22Rv1 (cell line): ENCODE results near the gene ZNF574.

ENCODE experiments used
- H3K27ac ChIP-seq: fragments of 450-650 bp; 2 replicates; pipeline ENCODE4 v1.5.1; 2017
- CTCF ChIP-seq: fragments of 450-650 bp; IDR thresholded peaks from 2 replicates; pipeline ENCODE4 v1.5.1; 2017; ENCODE audit warnings: mild to moderate bottlenecking
- ZFX ChIP-seq: fragments of 450-650 bp; IDR thresholded peaks from 2 replicates; pipeline ENCODE4 v1.6.1; 2017; ENCODE audit warnings: antibody characterized with exemption, borderline replicate concordance

Gene ZNF574

DNA sequence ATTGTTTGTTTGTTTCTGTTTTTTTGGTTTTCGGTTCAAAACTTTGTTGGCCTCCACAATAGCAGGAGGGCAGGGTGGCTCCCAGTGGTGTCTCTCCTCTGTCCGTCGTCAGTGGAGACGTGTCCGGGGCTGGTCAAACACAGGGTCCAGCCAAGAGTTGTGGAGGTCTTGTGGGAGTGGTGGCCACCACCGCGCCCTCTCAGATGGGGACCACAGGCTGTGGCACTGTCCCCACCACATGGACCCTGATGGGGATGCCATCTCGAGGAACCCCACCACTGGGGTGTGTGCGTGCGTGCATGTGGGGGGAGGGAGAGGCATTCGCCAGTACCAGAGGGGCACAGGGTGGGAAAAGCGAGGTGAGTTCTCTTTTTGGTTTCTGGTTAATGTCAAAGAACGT lies 13.8 kb downstream of the ZNF574 start:
- no peak overlapping the region for H3K27ac ChIP-seq
- TF ChIP-seq ZFX (no peak), CTCF (no peak)

- H3K27ac ChIP-seq, result no peak overlapping the region
- TF ChIP-seq CTCF (no peak), ZFX (no peak)
These were observed 14.7 kb downstream of the ZNF574 start for GRCh38 chr19:42090672-42091071.

DNA sequence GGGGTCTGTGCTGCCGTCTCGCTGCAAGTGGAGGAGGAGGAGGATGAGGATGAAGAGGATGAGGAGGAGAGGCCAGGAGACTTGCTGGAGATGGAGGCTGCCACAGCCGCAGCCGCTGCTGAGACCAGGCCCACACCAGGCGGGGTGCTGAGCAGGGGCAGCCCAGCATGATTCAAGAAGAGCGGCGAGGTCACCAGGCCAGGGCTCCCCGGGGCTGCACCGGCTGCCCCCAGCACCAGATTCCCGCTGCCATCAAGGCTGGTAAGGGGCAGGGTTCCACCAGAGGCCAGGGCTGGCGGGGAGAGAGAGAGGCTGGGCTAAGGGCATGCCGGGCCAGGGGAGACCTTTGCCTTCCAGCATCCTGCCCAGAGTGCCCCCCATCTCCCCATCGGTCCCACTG lies 15.3 kb downstream of the ZNF574 start:
- no peak overlapping the region for H3K27ac ChIP-seq
- TF ChIP-seq ZFX (no peak), CTCF (no peak)

DNA sequence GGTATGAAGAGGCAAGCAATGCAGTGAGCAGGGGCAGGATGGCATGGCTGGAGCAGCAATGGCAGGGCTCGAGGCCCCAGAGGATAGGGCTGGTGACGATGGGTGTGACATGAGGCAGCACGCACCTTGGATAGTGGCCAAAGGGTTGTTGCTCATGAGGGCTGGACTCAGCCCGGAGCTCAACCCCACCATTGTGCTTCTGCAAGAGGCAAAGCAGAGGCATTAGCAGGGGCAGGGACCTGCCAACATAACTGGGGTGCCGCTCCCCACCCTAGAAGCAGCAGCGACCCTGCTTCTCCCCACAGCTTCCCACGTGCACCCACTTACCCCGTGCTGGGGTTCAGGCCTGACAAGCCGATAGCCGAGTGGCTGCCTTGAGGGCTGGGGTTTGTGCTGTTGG lies 15.8 kb downstream of the ZNF574 start:
- TF ChIP-seq ZFX (no peak), CTCF (no peak)
- H3K27ac ChIP-seq, result no peak overlapping the region

DNA sequence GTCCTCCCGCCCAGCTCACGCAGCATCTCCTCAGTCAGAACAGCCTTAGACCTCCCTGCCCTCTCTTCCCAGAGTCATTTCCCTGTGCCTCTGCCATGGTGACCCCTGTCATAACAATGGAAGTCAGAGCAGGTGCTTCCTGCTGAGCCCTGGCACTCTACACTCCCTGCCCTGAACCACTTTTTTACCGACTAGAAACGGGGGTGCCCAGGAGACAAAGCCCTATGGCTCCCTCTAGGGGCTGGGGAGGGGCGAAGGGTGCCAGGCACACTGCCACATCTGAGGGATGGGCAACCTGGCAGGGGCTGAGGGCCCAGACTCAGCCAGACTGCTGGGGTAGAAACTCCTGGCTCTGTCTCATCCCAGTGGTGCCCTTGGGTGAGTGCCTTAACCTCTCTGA lies 16.4 kb downstream of the ZNF574 start:
- peak; percentile 54 for TF ChIP-seq CTCF
- no peak for TF ChIP-seq ZFX
- no peak overlapping the region for H3K27ac ChIP-seq

- H3K27ac ChIP-seq, result no peak overlapping the region
- TF ChIP-seq ZFX, result no peak
- TF ChIP-seq CTCF, result no peak
These were observed 17.5 kb downstream of the ZNF574 start for GRCh38 chr19:42093505-42093904.

DNA sequence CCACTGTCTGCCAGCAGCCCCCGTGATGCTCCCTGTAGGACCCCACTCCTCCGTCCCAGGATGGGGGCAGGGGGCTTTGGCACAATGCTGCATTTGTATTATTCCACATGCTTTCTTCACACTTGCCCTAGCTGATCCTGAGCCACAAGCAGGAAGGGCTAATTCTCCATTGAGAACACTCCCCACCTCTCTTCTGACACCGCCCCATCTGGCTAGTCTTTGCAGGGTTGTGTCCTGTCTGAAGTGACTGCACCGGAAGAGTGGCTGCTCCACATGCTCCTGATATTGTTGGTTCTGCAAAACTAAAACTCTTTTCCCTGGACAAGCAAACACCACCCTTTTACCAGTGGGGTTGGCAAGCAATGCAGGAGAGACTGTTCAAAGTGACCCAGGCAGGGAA lies 18.0 kb downstream of the ZNF574 start:
- H3K27ac ChIP-seq, result no peak overlapping the region
- TF ChIP-seq CTCF, result no peak
- no peak for TF ChIP-seq ZFX
